GM18868 (cell line): Measurements from ENCODE around the gene TNS3.

Experiments
- ATAC-seq: cut with Tn5 transposase; IDR thresholded peaks from one replicate; pipeline ENCODE4 v1.9.1; 2021; ENCODE audit warnings: mild to moderate bottlenecking, moderate library complexity; ENCODE audit not compliant: unreplicated experiment

TNS3 gene

GRCh38 chr7:47438411-47439029 lies 143.4 kb downstream of the TNS3 start:
- no peak for ATAC-seq

DNA sequence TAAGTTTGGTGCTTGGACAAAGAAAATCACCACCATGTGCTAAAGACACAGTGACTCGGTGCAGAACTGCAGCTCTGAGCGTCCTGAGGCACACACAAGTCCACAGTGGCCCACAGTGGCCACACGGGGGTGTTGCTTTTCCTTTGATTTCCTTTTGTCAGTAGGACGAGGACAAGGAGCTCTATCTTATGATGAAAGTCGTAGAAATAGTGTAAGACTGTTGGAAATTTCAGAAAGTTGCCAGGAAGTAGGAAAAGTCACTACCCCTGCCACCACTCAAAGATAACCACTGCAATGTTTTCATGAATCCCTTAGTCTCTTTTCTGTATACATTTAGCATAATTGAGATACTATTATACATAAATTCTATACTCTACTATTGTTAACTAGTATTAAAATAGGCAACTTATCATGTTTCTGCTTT lies 146.0 kb downstream of the TNS3 start:
- no peak for ATAC-seq

- no peak for ATAC-seq
Observed at GRCh38 chr7:47433564-47433895, 148.4 kb downstream of the TNS3 start.

DNA sequence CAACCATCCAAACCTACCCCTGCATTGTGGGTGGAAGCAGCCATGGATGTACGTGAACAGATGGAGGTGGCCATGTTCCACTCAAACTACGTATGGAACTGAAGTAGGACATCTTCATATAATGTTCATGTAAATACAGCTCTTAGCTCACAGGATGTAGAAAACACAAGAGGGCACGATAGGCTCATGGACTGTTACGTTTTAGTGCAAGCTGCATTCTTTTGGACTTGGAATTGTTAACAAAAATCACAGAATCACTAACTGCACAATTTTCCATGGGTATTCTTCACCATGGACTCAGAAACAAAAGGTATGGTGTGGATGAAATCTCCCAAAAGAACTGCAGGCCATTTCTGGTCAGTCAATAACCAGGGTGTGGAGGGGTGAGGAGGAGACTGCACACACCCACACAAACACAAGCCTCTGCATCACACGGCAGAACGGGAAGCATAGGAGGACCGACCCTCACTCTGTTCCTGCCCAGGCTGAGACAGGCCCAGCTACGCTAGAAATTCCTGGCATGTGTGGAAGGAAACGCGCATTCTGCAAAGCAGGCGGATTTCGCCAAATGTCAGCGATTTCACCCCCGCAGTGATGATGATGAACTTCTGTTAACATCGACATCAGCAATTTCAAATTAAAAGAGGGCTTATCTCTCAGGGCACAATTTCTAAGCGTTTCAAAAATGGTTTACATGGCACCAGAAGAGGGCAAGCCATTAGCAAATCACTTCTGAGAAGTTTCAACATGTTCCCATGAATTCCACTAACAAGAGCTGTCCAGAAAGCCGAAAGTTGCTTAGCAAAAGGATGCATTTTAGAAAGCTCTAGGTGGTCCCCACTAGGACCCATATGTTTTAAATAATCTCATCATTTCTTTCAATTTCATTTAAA lies 149.0 kb downstream of the TNS3 start:
- ATAC-seq = no peak

DNA sequence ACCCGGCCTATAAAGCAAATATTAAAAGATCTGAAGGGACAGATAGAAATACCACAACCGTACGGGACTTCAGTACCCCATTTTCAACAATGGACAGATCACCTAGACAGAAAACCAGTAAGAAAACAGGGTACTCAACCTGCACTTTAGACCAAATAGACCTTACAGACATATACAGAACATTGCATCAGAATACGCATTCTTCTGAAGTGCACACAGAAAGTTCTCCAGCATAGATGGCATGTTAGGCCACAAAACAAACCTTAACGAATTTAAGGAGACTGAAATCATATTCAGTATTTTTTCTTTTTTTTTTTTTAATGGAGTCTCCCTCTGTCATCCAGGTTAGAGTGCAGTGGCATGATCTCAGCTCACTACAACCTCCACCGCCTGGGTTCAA lies 151.5 kb downstream of the TNS3 start:
- no peak for ATAC-seq

- no peak for ATAC-seq
Observed at GRCh38 chr7:47428768-47429472, 153.0 kb downstream of the TNS3 start.

DNA sequence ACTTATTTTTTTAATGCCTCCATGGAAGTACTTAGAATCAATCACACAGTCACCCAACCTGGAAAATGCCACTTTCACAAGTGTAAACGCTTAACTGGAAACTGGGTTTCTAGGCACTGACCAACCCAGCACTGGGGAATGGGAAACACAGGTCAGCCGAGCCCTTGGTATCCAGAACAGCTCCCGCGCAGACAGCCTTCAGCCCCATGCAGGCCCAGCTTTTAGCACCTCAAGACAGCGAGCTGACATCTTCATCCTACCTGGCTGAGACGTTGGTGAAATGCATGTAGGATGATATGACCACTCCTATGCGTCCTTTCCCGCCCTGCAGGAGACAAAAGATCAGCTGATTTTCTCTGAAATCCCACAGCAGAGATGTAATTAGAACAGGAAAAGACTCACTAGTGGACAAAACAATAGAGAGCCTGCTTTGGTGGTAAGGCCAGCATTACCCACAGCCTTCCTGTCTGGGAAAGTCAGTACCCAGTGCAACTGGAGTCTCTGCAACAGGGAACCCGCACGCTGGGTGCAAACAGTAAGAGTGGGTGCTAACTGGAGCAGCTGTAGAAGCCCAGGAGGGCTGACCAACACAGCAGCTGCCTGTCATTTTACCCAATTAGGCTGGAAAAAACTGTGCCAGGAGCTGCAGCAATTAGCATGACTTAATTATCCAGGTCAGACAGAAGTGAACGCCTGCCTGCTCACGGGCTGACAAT lies 153.7 kb downstream of the TNS3 start:
- ATAC-seq = no peak

- no peak for ATAC-seq
Observed at GRCh38 chr7:47427051-47427643, 154.8 kb downstream of the TNS3 start.

DNA sequence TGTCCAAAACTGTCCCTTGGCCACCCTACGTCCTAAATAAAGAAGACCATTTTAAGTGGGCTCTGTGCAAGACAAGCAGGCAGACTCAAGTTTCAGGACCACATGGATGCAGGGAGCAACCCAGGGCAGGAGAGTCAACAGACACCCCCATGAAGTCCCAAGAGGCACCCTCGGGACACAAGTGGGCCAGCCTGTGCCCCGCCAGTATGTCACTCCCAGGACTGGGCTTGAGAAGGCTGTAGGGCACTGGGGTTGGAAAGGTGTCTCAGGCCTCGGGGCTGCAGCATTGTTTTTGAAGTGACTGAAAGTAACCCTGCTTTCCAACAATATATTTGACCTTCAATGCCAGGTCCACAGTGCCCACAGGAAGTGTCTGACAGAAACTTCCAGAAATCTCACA lies 157.4 kb downstream of the TNS3 start:
- no peak for ATAC-seq

DNA sequence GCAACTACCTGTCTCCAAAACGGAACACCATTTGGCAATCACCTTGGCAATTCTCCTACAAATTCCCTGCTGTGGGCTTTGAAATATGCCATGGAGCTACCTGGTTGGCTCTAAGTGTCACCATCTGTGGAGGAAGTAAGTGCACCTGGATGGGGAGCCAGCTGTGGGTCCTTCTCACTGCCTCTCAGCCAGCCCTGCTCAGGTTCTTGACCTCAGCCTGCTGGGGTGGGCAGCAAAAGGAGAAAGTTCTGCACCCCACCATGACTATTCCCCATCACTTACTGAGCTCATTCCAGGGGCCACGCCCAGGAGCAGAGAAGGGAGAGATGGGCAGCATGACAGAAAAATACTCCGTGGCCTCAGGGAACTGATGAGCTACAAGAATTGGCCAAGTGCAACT lies 158.7 kb downstream of the TNS3 start:
- no peak for ATAC-seq

DNA sequence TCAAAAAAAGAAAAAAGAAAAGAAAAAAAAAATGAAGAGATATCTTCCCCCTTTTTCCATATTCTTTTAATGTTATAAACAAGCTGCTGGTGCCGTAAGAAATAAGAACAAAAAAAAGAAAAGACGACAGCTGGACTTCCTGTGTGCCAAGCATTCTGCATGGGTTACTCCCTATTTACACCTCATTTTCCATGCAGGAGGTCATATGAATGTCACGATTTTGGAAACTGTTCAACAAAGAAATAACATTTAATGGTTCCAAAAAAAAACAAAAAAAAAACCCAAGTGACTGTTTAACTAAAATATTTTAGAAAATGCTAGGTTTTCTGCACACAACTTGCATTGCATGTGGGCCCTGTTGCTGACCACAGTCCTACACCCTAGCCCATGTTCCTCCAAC lies 159.3 kb downstream of the TNS3 start:
- no peak for ATAC-seq

DNA sequence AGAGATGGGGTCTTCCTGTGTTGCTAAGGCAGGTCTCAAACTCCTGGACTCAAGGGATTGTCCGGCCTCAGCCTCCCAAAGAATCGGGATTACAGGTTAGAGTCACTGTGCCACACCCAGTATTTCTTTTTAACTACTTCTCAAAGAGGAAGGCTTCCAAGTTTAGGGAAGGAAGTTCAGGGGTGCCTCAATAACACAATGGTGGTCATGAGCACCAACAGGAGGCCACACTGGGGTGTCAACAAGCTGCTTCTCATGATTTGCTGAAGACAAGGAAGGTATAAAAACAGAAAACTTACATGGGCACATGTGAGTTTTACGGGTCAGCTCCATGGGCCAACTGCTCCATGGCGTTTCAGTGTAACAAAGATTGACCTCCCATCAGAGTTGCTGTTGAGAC lies 160.5 kb downstream of the TNS3 start:
- ATAC-seq = no peak

- ATAC-seq = no peak
Observed at GRCh38 chr7:47420122-47420780, 161.7 kb downstream of the TNS3 start.

DNA sequence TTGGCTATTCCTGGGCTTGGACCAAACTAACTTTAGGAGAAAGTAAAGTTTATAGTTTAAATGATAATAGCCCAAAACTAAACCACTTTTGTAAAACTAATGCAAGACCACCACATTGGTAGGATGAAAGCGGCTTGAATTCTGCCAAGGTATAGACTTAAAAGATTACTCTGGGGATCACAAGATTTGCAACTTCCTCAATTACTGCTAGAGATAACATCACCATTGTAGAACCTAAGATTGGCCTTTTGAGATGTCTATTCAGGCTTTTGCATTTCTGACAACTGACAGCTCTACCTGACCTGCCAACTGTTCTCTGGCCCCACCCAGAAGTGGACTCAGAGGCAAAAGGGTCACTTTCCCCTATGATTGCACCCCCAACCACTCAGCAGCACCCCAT lies 162.4 kb downstream of the TNS3 start:
- no peak for ATAC-seq

DNA sequence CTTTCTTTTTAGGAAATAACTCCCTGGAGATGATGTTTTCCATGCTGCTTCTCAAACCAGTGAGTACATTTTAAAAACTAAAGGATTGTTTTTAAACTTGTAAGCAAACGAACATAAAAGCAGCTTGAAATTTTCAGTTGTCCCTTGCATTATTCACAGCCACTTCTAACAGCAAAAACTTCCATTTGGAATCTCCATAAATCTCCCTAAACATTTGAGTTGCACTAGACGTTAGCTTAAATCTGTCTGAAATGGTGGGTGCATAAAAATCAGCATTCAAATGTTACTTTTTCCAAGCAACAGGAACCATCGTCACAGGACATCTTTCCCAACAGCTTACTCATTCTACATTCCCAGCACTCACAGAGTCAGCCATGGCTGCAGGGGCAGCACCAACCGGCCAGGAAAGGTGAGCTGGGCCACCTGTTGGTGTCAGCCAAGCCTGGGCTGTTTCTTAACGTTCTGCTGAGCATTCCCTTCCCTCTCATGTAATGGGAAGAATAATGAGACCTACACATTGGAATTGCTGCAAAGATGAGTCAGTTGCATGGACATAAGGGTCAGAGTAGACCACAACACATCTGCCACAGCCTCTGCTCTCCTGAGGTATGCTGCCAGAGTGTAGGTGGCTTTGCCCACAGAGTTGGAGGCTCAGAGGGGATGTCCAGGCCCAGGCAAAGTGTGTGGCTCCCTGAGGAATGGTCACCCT lies 163.2 kb downstream of the TNS3 start:
- ATAC-seq = no peak

GRCh38 chr7:47416492-47417480 lies 165.1 kb downstream of the TNS3 start:
- no peak for ATAC-seq

DNA sequence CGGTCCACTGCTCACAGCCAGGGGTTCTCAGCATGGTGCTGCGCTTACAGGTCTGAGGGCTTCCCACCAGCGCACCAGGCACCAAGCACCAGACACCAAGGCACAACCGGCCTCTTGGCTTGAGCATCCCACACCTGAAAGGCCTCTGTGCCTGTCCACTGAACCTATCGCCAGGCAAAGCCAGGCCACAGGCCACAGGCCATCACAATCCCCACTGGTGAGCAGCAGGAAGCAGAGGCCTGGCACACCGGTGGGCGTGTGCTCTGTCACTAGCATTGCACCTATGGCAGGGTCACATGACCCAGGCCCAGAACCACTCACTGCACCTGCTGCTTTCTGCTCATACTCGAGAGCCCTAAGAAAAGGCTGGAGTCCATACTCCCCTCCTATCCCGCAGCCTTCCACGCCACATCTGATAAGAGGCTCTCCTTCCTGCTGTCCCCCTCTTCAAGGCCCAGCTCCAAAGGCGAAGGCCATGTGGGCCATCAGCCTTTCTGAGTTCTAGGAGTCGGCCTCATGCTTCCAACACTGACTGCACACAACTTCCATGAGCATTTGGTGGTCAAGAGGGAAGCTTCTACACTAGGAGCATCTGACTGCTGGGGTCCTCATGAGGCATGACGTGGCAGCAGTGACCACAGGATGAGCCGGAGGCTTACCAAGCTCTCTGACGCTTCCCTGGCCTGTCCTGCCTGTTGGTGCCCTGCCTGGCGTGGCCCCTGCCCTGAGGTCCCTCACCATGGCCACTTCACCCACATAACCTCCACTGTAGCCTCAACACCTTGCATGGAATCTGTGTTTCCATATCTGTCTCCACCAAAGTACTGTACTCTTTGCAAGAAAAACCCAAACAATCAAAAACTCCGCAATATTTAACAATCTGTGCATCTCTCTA lies 166.3 kb downstream of the TNS3 start:
- no peak for ATAC-seq
